ENCODE data around the gene ZFYVE28.
A peak's percentile ranks its signal among the peaks of the same experiment; 100 is the strongest.
"Not testable (repeated sequence)": the region's sequence is repeated elsewhere in the genome, so short reads cannot be mapped to it uniquely, and the experiment has no call there.

ZFYVE28 gene

GRCh38 chr4:2236944-2237666, 181.3 kb downstream of the ZFYVE28 start:
- Histone ChIP-seq H3K9me3 (ENCODE audit: control insufficient read depth, low read length) (no peaks in the 10 kb centered on the region), H3K9ac (ENCODE audit: low read length) (no peak overlapping the region), H3K4me1 (ENCODE audit: control insufficient read depth, insufficient read depth, low read length) (no peaks in the 10 kb centered on the region), H3K4me3 (ENCODE audit: low read length) (no peak overlapping the region), H3K27me3 (ENCODE audit: control insufficient read depth, insufficient read depth, low read length) (no peaks in the 10 kb centered on the region), H3K36me3 (ENCODE audit: control insufficient read depth, insufficient read depth, low read length) (no peaks in the 10 kb centered on the region)

DNA sequence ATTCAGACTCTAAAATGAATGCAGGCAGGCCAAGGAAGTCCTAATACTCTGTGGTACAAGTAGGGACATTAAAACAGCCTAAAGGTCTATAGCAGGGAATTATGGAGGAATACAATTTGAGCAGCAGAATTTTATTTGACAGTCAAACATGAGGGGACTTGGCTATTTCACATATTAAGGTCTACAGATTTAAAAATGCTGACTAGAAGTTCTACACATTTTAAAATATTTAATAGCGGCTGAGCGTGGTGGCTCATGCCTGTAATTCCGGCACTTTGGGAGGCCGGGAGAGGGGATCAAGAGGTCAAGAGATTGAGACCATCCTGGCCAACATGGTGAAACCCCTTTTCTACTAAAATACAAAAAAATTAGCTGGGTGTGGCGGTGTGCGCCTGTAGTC, 187.4 kb downstream of the ZFYVE28 start:
- H3K27me3 ChIP-seq (ENCODE audit: control insufficient read depth, insufficient read depth, low read length): no peaks in the 10 kb centered on the region
- no peaks in the 10 kb centered on the region for H3K4me1 ChIP-seq (ENCODE audit: control insufficient read depth, insufficient read depth, low read length)
- no peaks in the 10 kb centered on the region for H3K9me3 ChIP-seq (ENCODE audit: control insufficient read depth, low read length)
- H3K9ac ChIP-seq (ENCODE audit: low read length): no peak overlapping the region
- H3K36me3 ChIP-seq (ENCODE audit: control insufficient read depth, insufficient read depth, low read length): no peaks in the 10 kb centered on the region
- no peak overlapping the region for H3K4me3 ChIP-seq (ENCODE audit: low read length)

DNA sequence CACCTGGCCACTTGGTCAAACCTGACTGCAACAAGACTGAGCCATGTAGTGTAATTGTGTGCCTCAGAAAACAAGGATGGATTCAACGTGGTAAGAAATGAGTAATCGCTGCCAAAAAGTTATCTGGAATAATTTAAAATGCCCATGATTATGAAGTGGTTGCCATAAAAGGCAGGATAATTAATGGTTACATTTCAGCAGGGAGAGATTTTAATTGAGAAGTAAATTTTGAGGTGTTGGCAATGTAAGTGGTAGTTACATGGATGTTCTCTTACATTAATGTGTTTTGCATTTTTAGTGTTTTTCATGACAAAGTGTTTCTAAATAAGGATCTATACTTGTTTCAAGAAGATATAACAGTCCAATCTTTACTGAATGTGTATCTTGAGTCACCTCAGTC, 192.2 kb downstream of the ZFYVE28 start:
- Histone ChIP-seq H3K9me3 (ENCODE audit: control insufficient read depth, low read length) (no peaks in the 10 kb centered on the region), H3K9ac (ENCODE audit: low read length) (no peak overlapping the region), H3K27me3 (ENCODE audit: control insufficient read depth, insufficient read depth, low read length) (no peaks in the 10 kb centered on the region), H3K4me1 (ENCODE audit: control insufficient read depth, insufficient read depth, low read length) (no peaks in the 10 kb centered on the region), H3K36me3 (ENCODE audit: control insufficient read depth, insufficient read depth, low read length) (no peaks in the 10 kb centered on the region), H3K4me3 (ENCODE audit: low read length) (no peak overlapping the region)

GRCh38 chr4:2222838-2223237, 195.6 kb downstream of the ZFYVE28 start:
- Histone ChIP-seq H3K4me1 (ENCODE audit: control insufficient read depth, insufficient read depth, low read length) (peaks cover 7% of the 10 kb centered on the region), H3K9ac (ENCODE audit: low read length) (no peak overlapping the region), H3K27me3 (ENCODE audit: control insufficient read depth, insufficient read depth, low read length) (no peaks in the 10 kb centered on the region), H3K36me3 (ENCODE audit: control insufficient read depth, insufficient read depth, low read length) (no peaks in the 10 kb centered on the region), H3K9me3 (ENCODE audit: control insufficient read depth, low read length) (no peaks in the 10 kb centered on the region), H3K4me3 (ENCODE audit: low read length) (no peak overlapping the region)

DNA sequence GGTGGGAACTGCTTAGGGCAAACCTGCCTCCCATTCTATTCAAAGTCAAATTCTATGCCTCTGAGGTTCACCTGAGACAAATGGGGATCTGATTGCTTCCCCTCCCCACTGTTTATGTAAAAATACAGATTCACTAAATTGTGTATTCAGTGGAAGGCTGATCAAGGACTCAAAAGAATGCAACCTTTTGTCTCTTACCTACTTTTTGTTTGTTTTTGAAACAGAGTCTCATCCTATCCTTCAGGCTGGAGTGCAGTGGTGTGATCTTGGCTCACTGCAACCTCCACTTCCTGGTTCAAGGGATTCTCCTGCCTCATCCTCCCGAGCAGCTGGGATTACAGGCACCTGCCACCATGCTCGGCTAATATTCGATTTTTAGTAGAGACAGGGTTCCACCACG, 197.1 kb downstream of the ZFYVE28 start:
- not testable (repeated sequence) for H3K4me3 ChIP-seq (ENCODE audit: low read length); H3K9me3 ChIP-seq (ENCODE audit: control insufficient read depth, low read length); H3K4me1 ChIP-seq (ENCODE audit: control insufficient read depth, insufficient read depth, low read length); H3K36me3 ChIP-seq (ENCODE audit: control insufficient read depth, insufficient read depth, low read length); H3K27me3 ChIP-seq (ENCODE audit: control insufficient read depth, insufficient read depth, low read length); H3K9ac ChIP-seq (ENCODE audit: low read length)

- Histone ChIP-seq H3K4me1 (ENCODE audit: control insufficient read depth, insufficient read depth, low read length) (peaks cover 7% of the 10 kb centered on the region), H3K9me3 (ENCODE audit: control insufficient read depth, low read length) (no peaks in the 10 kb centered on the region), H3K9ac (ENCODE audit: low read length) (peak overlapping the region; percentile 41), H3K4me3 (ENCODE audit: low read length) (no peak overlapping the region), H3K36me3 (ENCODE audit: control insufficient read depth, insufficient read depth, low read length) (no peaks in the 10 kb centered on the region), H3K27me3 (ENCODE audit: control insufficient read depth, insufficient read depth, low read length) (no peaks in the 10 kb centered on the region)
These were observed 198.3 kb downstream of the ZFYVE28 start for GRCh38 chr4:2220016-2220630.

Measured in mucosa of stomach (tissue), 1 donor.